Measurements from ENCODE around the gene NFKBIB. TPM values are rescaled to one million over a fixed set of nuclear protein-coding genes. Genes with fewer than 3 reads are reported as not detected.

Gene NFKBIB
- total and polyA plus RNA-seq, 2 of the 13 experiments (the other 11 are each of a cell fraction or from before 2014, with no cell fraction given), result 8.6 to 14.9 TPM

DNA sequence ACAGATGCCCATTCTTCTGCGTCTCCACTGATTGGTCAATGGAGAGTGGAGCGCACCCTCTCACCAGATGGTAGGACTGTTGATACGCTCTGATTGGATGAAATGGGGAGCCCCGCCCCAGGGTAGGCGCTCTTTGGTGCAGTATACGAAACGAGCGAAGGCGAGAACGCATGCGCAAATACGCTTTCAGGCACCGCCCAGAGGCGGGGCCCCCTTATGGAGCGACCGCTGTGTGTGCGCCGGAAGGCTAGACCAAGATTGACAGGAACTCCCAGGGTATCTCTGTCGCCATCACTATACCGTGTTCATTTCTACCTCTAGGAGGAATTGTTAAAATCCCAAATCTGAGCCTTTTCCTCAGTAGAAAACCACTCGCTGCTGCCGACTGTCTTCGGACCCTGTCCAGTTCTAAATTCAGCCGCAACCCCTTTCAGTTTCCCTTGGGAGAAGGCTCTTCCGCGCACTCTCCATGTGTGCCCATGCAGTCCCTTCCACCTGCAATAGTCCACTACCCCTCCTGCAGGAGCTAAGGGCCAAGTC lies 49.3 kb upstream of the NFKBIB start (continued):
- TF ChIP-seq, protein P1, sequence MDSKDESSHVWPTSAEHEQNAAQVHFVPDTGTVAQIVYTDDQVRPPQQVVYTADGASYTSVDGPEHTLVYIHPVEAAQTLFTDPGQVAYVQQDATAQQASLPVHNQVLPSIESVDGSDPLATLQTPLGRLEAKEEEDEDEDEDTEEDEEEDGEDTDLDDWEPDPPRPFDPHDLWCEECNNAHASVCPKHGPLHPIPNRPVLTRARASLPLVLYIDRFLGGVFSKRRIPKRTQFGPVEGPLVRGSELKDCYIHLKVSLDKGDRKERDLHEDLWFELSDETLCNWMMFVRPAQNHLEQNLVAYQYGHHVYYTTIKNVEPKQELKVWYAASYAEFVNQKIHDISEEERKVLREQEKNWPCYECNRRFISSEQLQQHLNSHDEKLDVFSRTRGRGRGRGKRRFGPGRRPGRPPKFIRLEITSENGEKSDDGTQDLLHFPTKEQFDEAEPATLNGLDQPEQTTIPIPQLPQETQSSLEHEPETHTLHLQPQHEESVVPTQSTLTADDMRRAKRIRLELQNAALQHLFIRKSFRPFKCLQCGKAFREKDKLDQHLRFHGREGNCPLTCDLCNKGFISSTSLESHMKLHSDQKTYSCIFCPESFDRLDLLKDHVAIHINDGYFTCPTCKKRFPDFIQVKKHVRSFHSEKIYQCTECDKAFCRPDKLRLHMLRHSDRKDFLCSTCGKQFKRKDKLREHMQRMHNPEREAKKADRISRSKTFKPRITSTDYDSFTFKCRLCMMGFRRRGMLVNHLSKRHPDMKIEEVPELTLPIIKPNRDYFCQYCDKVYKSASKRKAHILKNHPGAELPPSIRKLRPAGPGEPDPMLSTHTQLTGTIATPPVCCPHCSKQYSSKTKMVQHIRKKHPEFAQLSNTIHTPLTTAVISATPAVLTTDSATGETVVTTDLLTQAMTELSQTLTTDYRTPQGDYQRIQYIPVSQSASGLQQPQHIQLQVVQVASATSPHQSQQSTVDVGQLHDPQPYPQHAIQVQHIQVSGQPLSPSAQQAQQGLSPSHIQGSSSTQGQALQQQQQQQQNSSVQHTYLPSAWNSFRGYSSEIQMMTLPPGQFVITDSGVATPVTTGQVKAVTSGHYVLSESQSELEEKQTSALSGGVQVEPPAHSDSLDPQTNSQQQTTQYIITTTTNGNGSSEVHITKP (CRISPR knock-in tag; IDR thresholded peaks at IDR 0.05; ENCODE audit: low read depth), result no peak
- TF ChIP-seq ZNF678 (CRISPR knock-in tag; IDR thresholded peaks at IDR 0.05) (no peak), PAX8 (CRISPR knock-in tag; IDR thresholded peaks at IDR 0.05; ENCODE audit: borderline replicate concordance) (no peak), ZNF234 (CRISPR knock-in tag; conservative IDR thresholded peaks at IDR 0.05) (no peak), ZBTB7A (CRISPR knock-in tag; IDR thresholded peaks at IDR 0.05) (no peak), SATB2 (CRISPR knock-in tag; IDR thresholded peaks at IDR 0.05) (no peak), CREB3 (CRISPR knock-in tag; IDR thresholded peaks at IDR 0.05) (no peak), HES4 (CRISPR knock-in tag; IDR thresholded peaks at IDR 0.05; ENCODE audit: borderline replicate concordance) (no peak), ZNF777 (CRISPR knock-in tag; IDR thresholded peaks at IDR 0.05) (no peak), ZSCAN5A (CRISPR knock-in tag; IDR thresholded peaks at IDR 0.05; ENCODE audit: borderline replicate concordance) (no peak), SRSF1 (optimal IDR thresholded peaks at IDR 0.05; ENCODE audit: low read depth, low read length) (no peak), PAXIP1 (CRISPR knock-in tag; conservative IDR thresholded peaks at IDR 0.05) (no peak), ZNF850 (CRISPR knock-in tag; conservative IDR thresholded peaks at IDR 0.05) (no peak), ERF (CRISPR knock-in tag; IDR thresholded peaks at IDR 0.05) (no peak)
